Muscle layer of duodenum (tissue), 2 donors: ENCODE data around the gene RIMBP2.

Source experiments
- H3K27ac ChIP-seq: one replicate; pipeline ENCODE4 v1.7.0; 2013; ENCODE audit warnings: mild to moderate bottlenecking, low read length
- H3K27me3 ChIP-seq: one replicate; pipeline ENCODE4 v1.7.0; 2013; ENCODE audit warnings: low read depth, mild to moderate bottlenecking, control low read depth, low read length
- H3K36me3 ChIP-seq, 2 donors: one replicate each; pipeline ENCODE4 v1.7.0; 2013; ENCODE audit warnings: low read length in 2 of 2, control low read depth in 1 of 2, mild to moderate bottlenecking in 1 of 2; ENCODE audit not compliant: insufficient read depth in 2 of 2, control insufficient read depth in 1 of 2
- H3K4me1 ChIP-seq, 2 donors: one replicate each; pipeline ENCODE4 v1.7.0; 2013; ENCODE audit warnings: low read length in 2 of 2, mild to moderate bottlenecking in 2 of 2, control low read depth in 1 of 2, moderate library complexity in 1 of 2; ENCODE audit not compliant: insufficient read depth in 2 of 2, control insufficient read depth in 1 of 2
- H3K4me3 ChIP-seq, 2 donors: one replicate each; pipeline ENCODE4 v1.7.0; 2013; ENCODE audit warnings: low read length in 2 of 2, low read depth in 1 of 2, mild to moderate bottlenecking in 1 of 2
- H3K9me3 ChIP-seq, 2 donors: one replicate each; pipeline ENCODE4 v1.7.0; 2013; ENCODE audit warnings: low read length in 2 of 2, control low read depth in 1 of 2, mild to moderate bottlenecking in 1 of 2; ENCODE audit not compliant: control insufficient read depth in 1 of 2
- donor health status: healthy.

RIMBP2 gene

DNA sequence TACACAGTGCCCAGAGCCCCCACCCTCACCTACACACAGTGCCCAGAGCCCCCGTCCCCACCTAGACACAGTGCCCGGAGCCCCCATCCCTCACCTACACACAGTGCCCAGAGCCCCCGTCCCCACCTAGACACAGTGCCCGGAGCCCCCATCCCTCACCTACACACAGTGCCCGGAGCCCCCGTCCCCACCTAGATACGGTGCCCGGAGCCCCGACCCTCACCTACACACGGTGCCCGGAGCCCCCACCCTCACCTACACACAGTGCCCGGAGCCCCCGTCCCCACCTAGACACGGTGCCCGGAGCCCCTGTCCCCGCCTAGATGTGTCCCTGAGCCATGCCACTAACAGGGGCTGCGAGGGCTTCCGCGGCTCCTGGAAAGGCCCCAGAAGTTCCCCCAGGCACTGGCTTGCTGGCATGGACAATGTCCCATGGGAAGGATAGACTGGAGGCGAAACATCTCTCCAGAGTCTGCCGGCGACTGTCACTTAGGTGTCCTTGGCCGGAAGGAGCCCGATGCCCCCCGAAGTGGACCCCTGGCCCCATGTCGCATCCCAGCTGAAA, 232.4 kb downstream of the RIMBP2 start:
- no peaks in the 10 kb centered on the region for H3K9me3 ChIP-seq
- H3K4me3 ChIP-seq, result no peak overlapping the region
- no peaks in the 10 kb centered on the region for H3K36me3 ChIP-seq
- no peaks in the 10 kb centered on the region for H3K27me3 ChIP-seq
- no peak overlapping the region for H3K27ac ChIP-seq
- H3K4me1 ChIP-seq, result no peaks in the 10 kb centered on the region

DNA sequence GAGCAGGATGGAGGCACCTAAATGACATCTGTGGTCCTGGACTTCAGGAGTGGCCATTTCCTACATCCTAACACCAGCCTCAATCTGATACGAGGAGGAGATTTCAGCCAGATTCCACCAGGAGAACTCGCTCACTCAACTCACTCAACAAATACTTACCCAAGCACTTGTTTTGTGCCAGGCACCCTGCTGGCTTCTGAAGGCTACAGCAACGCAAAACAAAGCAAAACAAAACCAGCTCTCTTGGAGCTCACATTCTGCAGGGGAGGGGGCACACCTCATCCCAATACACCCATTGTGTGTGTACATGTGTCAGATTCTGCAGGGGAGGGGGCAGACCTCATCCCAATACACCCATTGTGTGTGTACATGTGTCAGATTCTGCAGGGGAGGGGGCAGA, 233.7 kb downstream of the RIMBP2 start:
- Histone ChIP-seq H3K27ac (no peak overlapping the region), H3K27me3 (no peaks in the 10 kb centered on the region), H3K4me3 (no peak overlapping the region), H3K9me3 (no peaks in the 10 kb centered on the region), H3K4me1 (no peaks in the 10 kb centered on the region), H3K36me3 (no peaks in the 10 kb centered on the region)

DNA sequence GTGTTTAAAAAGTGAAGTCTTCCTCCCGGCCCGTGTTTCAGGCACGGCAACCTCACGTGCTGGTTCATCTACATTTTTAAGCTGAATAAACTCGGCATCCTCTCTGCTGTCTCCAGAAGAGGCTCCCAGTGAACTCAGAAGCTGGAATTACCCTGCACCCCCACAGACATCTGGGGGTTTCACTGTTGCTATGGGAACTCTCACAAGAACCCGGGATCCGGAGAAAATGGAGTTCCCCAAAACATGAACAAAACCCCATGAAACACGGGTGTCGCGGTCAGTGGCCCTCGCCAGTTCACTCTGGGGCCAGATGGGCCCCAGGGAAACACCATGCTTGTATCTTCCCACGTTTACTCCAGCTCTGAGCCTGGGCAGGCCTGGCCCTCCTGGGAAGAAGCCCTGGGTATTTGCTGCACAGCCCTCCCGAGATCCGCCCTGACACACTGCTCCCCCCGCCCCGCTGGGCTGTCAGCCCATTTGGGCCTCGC, 234.7 kb downstream of the RIMBP2 start:
- H3K27ac ChIP-seq, result no peak overlapping the region
- H3K27me3 ChIP-seq, result no peaks in the 10 kb centered on the region
- H3K9me3 ChIP-seq, result no peaks in the 10 kb centered on the region
- H3K4me3 ChIP-seq, result no peak overlapping the region
- no peaks in the 10 kb centered on the region for H3K36me3 ChIP-seq
- no peaks in the 10 kb centered on the region for H3K4me1 ChIP-seq

DNA sequence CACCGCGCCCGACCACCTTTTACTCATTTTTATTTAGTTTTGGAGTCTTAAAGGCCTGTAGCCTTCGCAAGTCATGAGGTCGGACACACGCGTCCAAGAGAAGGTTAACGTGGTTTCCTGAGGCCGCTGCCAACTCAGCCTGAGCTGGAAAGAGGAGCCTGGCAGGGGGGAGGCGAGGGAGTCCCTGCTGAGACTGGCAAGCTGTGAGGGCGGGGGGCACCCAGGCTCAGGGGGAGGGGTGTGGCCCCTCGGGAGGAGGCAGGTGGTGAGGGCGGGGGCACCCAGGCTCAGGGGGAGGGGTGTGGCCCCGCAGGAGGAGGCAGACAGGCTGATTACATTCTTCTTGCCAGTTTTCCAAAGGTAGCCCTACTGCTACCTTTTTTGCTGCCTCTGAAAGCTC, 235.2 kb downstream of the RIMBP2 start:
- no peaks in the 10 kb centered on the region for H3K4me1 ChIP-seq
- no peaks in the 10 kb centered on the region for H3K27me3 ChIP-seq
- H3K27ac ChIP-seq, result no peak overlapping the region
- H3K9me3 ChIP-seq, result no peaks in the 10 kb centered on the region
- H3K4me3 ChIP-seq, result no peak overlapping the region
- no peaks in the 10 kb centered on the region for H3K36me3 ChIP-seq

DNA sequence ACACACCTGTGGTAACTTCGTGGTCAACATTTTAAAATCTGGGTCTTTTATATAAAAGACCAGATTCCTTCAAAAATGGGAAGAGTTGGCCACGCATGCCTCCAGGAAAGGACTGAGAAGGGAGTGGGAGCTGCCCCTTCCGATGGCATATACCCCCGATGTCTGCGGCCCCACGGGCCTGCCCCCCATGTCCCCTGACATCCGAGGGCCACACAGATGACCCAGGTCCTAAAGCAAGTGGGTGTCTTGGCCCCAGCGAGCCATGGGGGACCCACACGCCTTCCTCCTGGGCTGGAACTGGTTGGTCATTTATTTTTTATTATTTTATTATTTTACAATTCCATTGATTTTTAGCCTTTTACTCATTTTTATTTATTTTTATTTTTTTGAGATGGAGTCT, 235.9 kb downstream of the RIMBP2 start:
- H3K9me3 ChIP-seq, result no peaks in the 10 kb centered on the region

DNA sequence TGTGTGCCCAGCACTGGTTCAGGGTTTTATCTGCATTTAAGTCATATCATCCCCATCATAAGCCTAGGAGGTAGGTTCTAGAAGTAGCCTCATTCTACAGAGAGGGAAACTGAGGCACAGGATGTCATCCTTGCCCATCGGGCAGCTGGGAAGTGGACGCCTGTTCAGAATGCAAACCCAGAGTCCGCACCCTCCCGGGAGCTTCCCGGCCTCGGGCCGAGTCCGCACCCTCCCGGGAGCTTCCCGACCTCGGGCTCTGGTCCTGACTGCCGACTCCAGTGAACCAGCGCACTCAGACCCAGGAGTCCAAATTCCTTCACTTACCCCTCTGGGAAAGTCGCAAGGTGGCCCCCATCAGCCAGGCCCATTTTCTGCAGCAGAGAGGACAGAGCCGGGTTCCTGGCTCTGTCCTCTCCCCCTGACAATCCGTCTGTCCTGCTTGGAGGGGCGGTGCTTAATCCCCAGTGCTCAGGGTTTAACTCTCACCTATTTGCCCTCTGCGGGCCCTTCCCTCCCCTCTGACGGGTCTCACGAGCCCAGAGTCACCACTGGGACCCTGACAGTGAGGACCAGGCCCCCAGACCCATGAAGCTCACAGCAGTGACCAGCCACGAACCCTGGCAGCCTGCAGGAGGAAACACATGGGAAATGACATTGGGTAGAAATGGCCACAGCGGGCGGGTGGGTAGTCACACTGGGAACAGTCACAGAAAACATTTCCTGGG, 236.5 kb downstream of the RIMBP2 start:
- H3K9me3 ChIP-seq, result no peaks in the 10 kb centered on the region
- no peak overlapping the region for H3K4me3 ChIP-seq
- H3K27ac ChIP-seq, result no peak overlapping the region
- no peaks in the 10 kb centered on the region for H3K27me3 ChIP-seq
- H3K4me1 ChIP-seq, result no peaks in the 10 kb centered on the region
- no peaks in the 10 kb centered on the region for H3K36me3 ChIP-seq

More for the DNA sequence above, 235.9 kb downstream of the RIMBP2 start:
- no peak overlapping the region for H3K27ac ChIP-seq
- H3K4me1 ChIP-seq, result no peaks in the 10 kb centered on the region
- H3K36me3 ChIP-seq, result no peaks in the 10 kb centered on the region
- no peaks in the 10 kb centered on the region for H3K27me3 ChIP-seq
- H3K4me3 ChIP-seq, result no peak overlapping the region

DNA sequence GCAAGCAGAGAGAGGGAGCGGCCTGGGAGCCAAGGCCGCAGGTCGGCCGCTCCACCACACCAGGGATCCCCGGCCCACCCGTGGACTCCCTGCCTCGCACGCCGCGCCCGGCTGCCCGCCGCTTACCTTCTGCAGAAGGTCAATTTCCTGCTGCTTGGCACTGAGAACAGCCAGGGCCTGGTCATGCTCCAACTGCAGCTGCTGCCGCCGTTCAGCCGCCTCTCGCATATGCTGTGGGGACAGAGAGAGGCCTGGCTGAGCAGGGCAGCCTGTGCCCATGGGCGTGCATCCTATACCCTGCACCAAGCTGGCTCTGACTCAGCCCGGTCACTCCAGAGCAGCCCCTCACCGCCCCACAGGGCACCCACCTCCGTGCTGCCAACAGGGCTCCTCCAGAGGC, 237.3 kb downstream of the RIMBP2 start:
- no peaks in the 10 kb centered on the region for H3K4me1 ChIP-seq
- no peaks in the 10 kb centered on the region for H3K9me3 ChIP-seq
- no peak overlapping the region for H3K27ac ChIP-seq
- H3K36me3 ChIP-seq, result no peaks in the 10 kb centered on the region
- no peak overlapping the region for H3K4me3 ChIP-seq
- no peaks in the 10 kb centered on the region for H3K27me3 ChIP-seq

DNA sequence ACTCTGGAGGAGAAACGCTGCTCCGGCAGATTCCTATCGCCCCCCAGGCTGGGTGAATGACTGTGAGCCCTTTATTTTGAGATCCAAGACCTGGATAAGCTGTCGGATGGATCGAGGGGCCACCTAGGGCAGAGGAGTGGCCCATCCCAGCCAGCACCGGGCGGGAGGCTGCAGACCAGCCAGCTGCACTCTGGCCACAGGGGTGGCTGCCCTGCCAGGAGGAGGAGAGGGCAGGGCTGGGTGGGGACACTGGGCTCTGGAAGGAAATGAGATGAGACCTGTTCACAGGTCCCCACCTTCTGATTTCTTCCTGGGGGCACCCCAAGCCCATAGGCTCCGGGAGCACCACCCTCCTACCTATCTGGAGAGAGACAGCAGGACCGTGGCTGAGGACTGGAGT, 238.4 kb downstream of the RIMBP2 start:
- Histone ChIP-seq H3K4me1 (no peaks in the 10 kb centered on the region), H3K27me3 (no peaks in the 10 kb centered on the region), H3K9me3 (no peaks in the 10 kb centered on the region), H3K27ac (no peak overlapping the region), H3K36me3 (no peaks in the 10 kb centered on the region), H3K4me3 (no peak overlapping the region)

DNA sequence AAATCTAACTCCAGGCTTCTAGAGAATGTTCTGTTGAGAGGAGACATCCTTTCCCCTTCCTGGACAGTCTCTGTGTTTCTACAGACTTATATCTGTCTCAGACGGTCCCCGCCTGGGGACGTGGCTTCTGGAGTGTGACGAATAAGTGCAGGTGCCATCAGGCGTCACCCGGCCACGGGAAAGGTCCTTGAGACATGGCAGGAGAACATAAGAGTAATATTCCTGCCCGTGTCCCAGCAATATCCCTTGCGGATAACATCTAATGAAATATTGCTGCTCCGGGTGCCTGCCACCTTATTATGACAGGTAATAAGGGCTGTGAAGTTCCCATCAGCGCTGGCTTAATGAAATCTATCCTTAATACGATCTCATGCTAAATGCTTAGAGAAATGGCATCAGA, 238.8 kb downstream of the RIMBP2 start:
- Histone ChIP-seq H3K36me3 (no peaks in the 10 kb centered on the region), H3K27ac (no peak overlapping the region), H3K27me3 (no peaks in the 10 kb centered on the region), H3K9me3 (no peaks in the 10 kb centered on the region), H3K4me1 (no peaks in the 10 kb centered on the region), H3K4me3 (no peak overlapping the region)

DNA sequence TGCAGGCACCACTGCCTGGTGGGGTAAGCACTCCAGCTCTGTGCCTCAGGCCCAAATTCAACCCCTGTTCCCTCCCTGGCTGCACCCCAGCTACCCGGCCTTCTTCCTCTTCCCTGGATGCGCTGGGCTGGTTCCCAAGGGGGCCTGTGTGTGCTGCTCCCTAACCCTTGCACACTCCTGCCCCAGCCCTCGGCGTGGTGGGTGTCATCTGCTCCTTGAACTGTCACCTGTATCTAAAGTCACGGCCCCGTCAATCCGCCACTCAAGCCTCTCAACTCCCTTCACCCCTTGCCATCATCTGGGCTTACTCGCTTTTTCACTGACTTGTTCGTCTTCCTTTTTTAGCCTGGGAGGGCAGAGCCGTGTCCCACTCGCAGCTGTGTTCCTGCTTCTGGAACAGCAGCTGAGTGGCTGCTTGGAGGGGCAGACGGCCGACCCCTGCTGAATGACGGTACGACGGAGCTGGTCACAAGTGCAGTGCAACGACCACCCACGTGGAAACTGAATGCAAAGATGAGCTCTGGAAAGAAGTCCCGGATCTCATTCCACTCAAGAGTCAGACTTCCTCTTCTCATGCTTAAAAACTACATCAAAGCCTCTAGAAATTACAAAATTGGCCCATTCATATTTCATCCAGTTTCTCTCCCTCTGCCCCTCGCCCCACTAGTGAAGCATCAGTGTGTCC, 239.5 kb downstream of the RIMBP2 start:
- no peaks in the 10 kb centered on the region for H3K27me3 ChIP-seq
- H3K36me3 ChIP-seq, result no peaks in the 10 kb centered on the region
- H3K4me3 ChIP-seq, result no peak overlapping the region
- H3K9me3 ChIP-seq, result no peaks in the 10 kb centered on the region
- H3K27ac ChIP-seq, result no peak overlapping the region
- no peaks in the 10 kb centered on the region for H3K4me1 ChIP-seq

DNA sequence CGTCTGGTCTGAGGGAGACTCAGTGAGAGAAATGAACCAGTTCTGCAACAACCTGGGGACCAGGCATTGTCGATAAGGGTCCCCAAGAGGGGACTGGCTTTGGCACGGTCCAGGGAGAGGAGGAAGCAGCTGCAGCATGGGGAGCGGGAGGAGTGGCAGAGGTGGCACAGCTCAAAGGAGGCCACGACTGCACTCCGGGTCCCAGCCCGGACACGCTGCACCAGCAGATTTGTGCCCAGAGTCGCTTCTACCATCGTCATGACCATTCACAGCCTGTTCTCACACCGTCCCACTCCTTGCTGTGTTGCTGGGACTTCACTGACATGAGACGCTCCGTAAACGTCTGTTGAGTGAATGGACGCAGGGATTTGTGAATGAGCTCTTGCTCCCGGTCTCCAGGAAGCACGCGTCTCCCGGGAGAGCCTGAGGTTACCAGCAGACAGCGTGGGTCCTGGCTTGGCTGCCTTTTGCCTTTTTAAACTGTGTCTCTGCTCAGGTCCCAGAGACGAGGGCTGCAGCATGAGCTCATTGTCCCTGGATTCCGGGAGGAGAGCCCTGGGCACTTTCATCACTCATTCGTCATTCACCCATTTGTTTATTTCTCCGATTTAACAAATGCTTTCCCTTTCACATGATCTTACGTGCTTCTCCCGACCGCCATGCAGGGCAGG, 241.4 kb downstream of the RIMBP2 start:
- Histone ChIP-seq H3K36me3 (no peaks in the 10 kb centered on the region), H3K27me3 (no peaks in the 10 kb centered on the region), H3K4me1 (no peaks in the 10 kb centered on the region), H3K27ac (no peak overlapping the region), H3K4me3 (no peak overlapping the region), H3K9me3 (no peaks in the 10 kb centered on the region)
